GM18507 (cell line): Measurements from ENCODE around the gene UBA6.
"Not testable (repeated sequence)": the region's sequence is repeated elsewhere in the genome, so short reads cannot be mapped to it uniquely, and the experiment has no call there.

Experiments used
- DNase-seq: peaks from one replicate; pipeline ENCODE4 v3.0.0; 2011; ENCODE audit warnings: low read depth; ENCODE audit not compliant: insufficient read length; ENCODE audit errors: extremely low spot score
- FAIRE-seq: peaks from 2 replicates; lab custom pipeline; 2011; peaks lifted over from hg19 to GRCh38; lab: Jason Lieb, UNC

Gene UBA6

DNA sequence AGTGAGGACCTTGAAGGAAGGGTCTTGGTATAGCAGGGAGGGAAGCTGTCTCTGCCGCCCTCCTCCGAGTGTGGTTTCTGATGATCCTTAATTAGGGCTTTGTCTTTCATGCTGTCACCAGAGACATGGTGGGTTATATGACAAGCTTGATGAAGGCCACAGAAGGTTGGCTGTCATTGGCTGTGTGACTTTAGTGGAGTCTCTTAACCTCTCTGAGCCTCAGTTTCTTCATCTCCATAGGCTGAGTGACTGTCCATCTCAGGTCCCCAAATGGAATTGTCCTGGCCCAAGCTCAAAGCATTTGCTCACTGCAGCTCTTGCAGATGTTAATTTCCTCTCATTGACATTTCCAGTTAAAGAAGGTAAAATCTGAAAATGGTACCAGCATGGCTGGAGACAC lies 16.6 kb upstream of the UBA6 start:
- FAIRE-seq: no peak
- DNase-seq: no peak

DNA sequence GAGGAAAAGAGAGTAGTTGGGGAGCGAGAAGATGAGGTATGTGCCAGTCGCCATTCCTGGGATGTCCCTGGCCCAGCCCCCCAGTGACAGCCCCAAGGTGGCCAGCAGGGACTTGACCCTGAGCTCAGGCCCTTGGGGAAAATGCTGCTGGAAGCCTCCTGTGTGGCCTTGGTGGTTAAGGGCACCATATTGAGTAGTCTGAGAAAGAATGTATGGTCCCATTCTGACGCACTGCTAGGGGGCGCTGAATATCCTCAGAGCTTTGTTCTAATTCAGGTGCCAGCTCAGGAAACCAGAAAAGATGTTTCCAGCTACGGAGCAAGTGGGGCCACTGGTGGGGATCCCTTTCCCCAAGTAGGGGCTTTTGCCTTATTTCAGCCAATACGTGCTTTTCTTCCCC lies 14.0 kb upstream of the UBA6 start:
- DNase-seq (no peak), FAIRE-seq (no peak)

DNA sequence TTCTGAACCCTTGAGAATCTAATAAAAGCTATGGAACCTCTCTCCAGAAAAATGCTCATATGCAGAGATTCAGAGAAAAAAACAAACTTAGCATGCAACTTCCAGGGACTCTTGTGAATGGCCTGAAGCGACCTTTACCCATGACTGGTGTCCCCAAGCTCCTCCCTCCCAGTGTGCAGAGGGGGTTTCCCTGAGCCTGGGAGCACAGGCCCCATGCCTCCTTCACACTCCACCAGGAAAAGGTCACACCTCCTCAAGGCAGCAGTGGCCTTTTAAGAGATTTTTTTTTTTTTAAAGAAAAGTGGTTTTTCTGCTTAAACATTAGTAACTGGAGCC lies 13.3 kb upstream of the UBA6 start:
- DNase-seq: no peak

DNA sequence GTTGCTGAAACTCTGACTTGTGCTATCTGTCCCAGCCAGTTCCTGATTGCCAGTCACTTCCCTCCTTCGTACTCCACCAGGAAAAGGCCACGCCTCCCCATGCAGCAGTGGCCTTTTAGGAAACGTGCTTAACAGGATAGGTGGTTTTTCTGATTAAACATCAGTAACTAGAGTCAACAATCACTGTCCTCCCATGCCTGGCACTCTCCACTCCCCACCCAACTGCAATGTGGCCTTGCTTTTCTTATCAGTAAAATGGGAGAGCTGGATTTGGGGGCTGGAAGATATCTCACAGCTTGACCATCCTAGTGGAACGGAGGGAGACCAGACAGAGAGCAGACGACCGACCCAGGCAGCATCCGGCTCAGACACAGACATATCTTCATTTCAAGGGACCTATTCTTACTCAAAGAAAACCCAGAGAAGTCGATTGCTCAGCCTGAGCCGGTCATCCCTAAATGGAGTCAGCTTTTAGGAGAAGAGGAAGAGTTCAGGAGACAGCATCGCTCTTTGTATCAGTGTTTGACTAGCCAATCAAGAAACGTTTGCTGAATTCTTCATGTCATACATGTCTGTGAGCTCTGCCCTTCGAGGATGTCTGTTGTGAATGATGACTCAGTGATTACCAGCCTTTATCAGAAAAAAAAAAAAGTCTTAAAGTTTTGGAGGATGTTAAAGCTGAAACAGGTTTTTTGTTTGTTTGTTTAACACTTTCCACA lies 12.7 kb upstream of the UBA6 start:
- FAIRE-seq: no peak
- no peak for DNase-seq

More for the DNA sequence above, 13.3 kb upstream of the UBA6 start:
- FAIRE-seq: peak; percentile 29

- FAIRE-seq (no peak), DNase-seq (no peak)
Measured at GRCh38 chr4:67712650-67713528, 11.9 kb upstream of the UBA6 start.

DNA sequence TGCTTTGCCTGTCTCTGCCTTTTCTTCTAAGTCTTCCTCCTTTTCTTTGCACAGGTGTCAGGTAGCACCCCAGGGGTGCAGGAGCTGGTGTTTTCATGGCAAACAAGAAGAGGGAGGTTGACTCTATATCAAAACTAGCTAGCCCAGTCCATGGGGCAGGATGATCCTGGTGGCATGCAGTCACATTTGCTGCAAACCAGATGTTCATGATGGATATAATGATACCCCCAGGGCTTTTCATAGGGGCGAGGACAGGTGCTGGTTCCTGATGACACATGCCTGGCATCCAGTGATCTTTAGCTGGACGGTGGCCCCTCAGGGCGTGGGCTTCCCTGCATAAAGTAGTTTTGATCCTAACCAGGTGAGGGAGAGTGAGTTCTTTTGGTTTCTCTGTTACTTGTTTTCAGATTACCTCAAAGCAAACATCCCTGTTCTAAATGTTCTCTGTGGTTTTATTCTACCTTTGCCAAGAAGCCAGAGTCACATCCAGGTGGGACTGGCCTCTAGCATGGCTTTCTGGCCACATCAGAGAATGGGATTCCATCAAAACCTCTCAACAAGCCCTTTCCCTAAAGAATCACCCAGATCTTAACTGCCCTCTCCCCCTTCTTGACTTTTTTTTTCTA lies 11.2 kb upstream of the UBA6 start:
- DNase-seq (no peak), FAIRE-seq (no peak)

DNA sequence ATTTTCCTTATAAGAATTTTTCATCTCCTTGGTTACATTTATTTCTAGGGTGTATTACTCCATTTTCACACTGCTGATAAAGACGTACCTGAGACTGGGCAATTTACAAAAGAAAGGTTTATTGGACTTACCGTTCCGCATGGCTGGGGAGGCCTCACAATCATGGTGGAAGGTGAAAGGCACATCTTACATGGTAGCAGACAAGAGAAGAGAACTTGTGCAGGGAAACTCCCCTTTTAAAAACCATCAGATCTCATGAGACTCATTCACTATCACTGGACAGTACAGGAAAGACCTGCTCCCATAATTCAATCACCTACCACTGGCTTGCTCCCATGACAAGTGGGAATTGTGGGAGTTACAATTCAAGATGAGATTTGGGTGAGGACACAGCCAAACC lies 5.7 kb upstream of the UBA6 start:
- FAIRE-seq, DNase-seq: not testable (repeated sequence)

DNA sequence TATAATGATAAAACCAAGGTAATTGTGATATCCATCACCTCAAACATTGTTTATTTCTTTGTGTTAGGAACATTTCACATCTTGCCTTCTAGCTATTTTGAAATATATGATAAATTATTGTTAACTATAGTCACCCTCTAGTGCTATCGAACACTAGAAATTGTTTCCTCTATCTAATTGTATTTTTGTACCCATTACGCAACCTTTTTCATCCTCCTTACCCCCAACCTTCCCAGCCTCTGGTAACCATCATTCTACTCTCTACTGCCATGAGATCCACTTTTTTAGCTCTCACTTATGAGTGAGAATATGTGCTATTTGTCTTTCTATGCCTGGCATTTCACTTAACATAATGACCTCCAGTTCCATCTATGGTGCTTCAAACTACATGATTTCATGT lies 3.9 kb upstream of the UBA6 start:
- FAIRE-seq: peak; percentile 24
- no peak for DNase-seq

DNA sequence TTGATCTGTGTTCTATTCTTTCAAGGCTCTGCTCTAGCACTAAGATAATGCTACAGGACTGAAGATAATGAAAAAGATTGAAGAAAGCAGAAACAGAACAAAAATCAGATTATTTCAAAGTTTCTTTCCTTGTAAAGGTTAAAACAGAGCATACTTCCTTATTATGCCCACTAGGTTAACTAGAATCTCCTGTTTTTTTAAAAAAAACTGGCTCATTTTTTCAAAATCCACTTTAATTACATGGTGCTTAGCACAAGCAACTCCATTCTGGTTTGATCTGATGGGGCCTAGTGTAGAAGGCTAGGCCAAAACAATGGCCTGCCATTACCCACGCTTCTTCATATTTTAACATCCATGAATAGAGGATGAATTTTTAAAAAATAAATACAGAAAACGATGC lies 1.2 kb upstream of the UBA6 start:
- peak; percentile 18 for FAIRE-seq
- DNase-seq: no peak

GRCh38 chr4:67701517-67701850 lies 529 bp upstream of the UBA6 start:
- FAIRE-seq (no peak), DNase-seq (no peak)

DNA sequence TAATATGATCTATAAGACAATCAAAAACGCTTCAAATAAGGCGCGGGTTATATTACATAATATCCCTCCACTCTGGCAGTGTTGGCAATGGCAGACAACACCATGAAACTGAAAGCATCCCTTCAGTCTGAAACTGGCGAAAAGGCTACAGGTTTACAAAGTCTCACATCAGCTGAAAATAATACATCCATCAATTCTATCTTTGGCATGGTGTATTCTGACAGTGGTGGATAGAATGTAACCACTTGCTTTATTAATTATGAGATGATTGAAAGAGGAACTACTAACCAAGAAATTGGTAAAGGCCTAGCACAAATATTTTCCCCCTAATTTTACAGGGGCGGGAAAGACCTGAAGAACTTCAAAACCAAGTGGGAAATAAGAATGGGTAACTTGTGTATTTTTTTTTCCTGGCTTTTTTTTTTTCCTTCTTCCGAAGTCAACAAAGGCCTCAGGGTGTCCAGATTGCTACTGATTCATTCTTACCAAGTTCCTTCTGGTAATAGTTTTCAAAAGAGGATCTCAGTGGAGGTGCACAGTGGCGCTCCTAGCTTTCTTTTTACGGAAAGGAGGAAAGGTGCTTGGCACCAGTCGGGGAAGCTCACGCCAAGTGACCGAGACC lies 728 bp downstream of the UBA6 start:
- peak; percentile 14 for DNase-seq
- no peak for FAIRE-seq

GRCh38 chr4:67699603-67700002 lies 1.4 kb downstream of the UBA6 start:
- FAIRE-seq (no peak), DNase-seq (no peak)

- FAIRE-seq: peak; percentile 41
- no peak for DNase-seq
Measured at GRCh38 chr4:67697860-67698687, 2.9 kb downstream of the UBA6 start.

DNA sequence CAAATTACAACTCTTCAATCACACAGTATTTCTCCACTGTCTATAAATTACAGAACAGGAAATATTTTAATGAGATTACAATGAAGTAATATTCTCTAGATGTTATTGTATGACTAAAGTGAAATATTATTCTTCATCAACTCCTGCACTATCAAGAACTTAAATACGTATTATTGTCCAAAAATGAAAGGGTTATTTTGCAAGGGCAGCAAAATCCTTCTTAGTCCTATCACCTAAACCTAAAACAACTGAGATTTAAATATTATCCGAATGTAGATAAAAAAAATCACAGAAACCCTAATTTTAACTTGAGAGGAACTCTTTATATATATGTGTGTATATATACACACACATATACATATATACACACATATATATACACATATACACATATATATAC lies 4.9 kb downstream of the UBA6 start:
- no peak for DNase-seq
- FAIRE-seq: no peak

DNA sequence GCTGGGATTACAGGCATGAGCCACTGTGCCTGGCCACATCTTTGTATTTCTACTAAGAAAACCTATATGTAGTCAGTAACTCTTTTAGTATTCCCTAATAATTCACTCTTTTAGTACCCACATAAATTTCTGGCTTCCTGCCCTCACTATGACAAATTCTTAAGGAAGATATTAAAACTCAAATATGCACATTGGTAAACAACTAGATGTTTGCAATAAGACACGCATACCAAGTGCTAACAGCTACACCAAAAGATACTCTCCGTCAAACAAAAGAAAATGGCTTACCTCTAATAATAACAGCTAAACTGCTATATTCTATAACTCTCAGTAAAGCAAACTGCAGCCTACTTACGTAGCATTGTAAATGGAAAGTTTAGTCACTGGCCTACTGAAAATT lies 6.3 kb downstream of the UBA6 start:
- FAIRE-seq: no peak
- no peak for DNase-seq

DNA sequence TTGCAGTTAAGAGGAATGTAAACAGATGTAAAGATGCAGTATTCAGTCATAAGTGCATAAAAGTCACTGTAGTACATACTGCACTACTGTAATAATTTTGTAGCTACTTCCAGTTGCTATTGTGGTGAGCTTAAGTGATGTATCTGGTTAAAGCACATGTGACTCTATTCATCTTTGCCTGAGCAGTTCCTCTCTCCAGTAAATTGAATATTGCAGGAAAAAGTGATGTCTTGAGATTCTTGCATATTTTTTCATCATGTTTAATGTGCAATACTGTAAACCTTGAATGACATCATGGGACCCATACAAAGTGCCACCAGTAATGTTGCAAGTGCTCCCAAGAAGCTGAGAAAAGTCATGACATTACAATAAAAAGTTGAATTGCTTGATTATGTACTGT lies 9.6 kb downstream of the UBA6 start:
- FAIRE-seq: no peak

GRCh38 chr4:67687636-67688035 lies 13.3 kb downstream of the UBA6 start:
- FAIRE-seq: no peak

More for the DNA sequence above, 9.6 kb downstream of the UBA6 start:
- no peak for DNase-seq

GRCh38 chr4:67685532-67685859 lies 15.5 kb downstream of the UBA6 start:
- DNase-seq (no peak), FAIRE-seq (no peak)

More at GRCh38 chr4:67687636-67688035, 13.3 kb downstream of the UBA6 start:
- no peak for DNase-seq

- FAIRE-seq: peak; percentile 33
- DNase-seq: no peak
Measured at GRCh38 chr4:67684839-67685531, 16.0 kb downstream of the UBA6 start.
